ENCODE measurements around the gene FAM168B. TPM values are rescaled to one million over a fixed set of nuclear protein-coding genes. Genes with fewer than 3 reads are reported as not detected.

The FAM168B gene
- total and polyA plus RNA-seq, 10 of the 15 experiments (the other 5 are each of a cell fraction or from before 2014, with no cell fraction given) = 3.5 to 77.3 (median 45.9) TPM

DNA sequence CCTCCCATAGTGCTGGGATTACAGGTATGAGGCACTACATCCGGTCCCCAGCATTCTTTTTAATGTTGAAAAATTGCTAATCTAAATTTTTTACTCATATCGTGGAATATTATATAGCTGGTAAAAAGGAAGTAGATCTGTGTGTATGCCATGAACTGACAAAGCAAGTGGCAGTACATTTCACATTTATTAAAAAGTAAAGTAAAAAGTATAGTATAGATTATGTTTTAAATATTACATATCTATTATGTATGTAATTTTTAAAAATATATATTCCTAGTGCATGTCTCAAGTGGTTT is 37.0 kb upstream of the FAM168B start:
- FAIRE-seq = no peak
- CTCF ChIA-PET = no interaction called here
- no TSS peak for BruUV-seq (replicated peaks)
- H4K20me1 ChIP-seq (ENCODE audit: control insufficient read depth, insufficient read depth) = no peaks in the 10 kb centered on the region
- intact Hi-C loops (cut with micrococcal nuclease; ENCODE audit: unreplicated experiment) (no loop called here), in situ Hi-C loops (cut with MboI) (no loop called here)
- POLR2A ChIA-PET = no interaction called here
- WGBS (ENCODE audit: insufficient coverage, insufficient replicate concordance, low lambda C conversion rate, missing lambda C conversion rate) = 100% methylated on average over 2 of the region's 2 CpGs
- no peak overlapping the region for H3K4me3 ChIP-seq
- DNase-seq (ENCODE audit: low read depth, low spot score) = no peak
- H3K4me2 ChIP-seq (ENCODE audit: control insufficient read depth, insufficient read depth) = no peak overlapping the region
- no peaks in the 10 kb centered on the region; the same call in 1 of the 2 replicates for H3K4me1 ChIP-seq (ENCODE audit: control insufficient read depth, insufficient read depth, low read length)
- H3K79me2 ChIP-seq (ENCODE audit: control insufficient read depth, insufficient read depth, low read length) = no peaks in the 10 kb centered on the region
- no peak overlapping the region for H3K9ac ChIP-seq (ENCODE audit: control insufficient read depth, insufficient read depth, low read length)
- peaks cover 22 to 31% of the 10 kb centered on the region in 2 experiments for H3K36me3 ChIP-seq (ENCODE audit: control insufficient read depth in 2 of 2, insufficient read depth in 2 of 2, low read length in 1 of 2)
- ATAC-seq = no peak
- no peak overlapping the region for H2AFZ ChIP-seq (ENCODE audit: control insufficient read depth, low read depth, low read length)
- RAD21 ChIA-PET (ENCODE audit: unreplicated experiment) = interaction anchor here (1.3 kb wide), 1 partner anchor 37 kb away, joined by 4 read pairs; the partner anchor contains the start of gene FAM168B
- SMC1A ChIA-PET (ENCODE audit: uncharacterized antibody, unreplicated experiment) = no interaction called here
- no peak overlapping the region for H3K27ac ChIP-seq (ENCODE audit: control insufficient read depth, insufficient read depth)
- TF ChIP-seq, protein P1, sequence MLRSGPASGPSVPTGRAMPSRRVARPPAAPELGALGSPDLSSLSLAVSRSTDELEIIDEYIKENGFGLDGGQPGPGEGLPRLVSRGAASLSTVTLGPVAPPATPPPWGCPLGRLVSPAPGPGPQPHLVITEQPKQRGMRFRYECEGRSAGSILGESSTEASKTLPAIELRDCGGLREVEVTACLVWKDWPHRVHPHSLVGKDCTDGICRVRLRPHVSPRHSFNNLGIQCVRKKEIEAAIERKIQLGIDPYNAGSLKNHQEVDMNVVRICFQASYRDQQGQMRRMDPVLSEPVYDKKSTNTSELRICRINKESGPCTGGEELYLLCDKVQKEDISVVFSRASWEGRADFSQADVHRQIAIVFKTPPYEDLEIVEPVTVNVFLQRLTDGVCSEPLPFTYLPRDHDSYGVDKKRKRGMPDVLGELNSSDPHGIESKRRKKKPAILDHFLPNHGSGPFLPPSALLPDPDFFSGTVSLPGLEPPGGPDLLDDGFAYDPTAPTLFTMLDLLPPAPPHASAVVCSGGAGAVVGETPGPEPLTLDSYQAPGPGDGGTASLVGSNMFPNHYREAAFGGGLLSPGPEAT (IDR thresholded peaks at IDR 0.05; ENCODE audit: low read depth) = no peak
- no peak for TF ChIP-seq HDAC2 (IDR thresholded peaks at IDR 0.05)
- no peak for TF ChIP-seq ZBED1 (IDR thresholded peaks at IDR 0.05; ENCODE audit: borderline replicate concordance)
- TF ChIP-seq, protein P2, sequence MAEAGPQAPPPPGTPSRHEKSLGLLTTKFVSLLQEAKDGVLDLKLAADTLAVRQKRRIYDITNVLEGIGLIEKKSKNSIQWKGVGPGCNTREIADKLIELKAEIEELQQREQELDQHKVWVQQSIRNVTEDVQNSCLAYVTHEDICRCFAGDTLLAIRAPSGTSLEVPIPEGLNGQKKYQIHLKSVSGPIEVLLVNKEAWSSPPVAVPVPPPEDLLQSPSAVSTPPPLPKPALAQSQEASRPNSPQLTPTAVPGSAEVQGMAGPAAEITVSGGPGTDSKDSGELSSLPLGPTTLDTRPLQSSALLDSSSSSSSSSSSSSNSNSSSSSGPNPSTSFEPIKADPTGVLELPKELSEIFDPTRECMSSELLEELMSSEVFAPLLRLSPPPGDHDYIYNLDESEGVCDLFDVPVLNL (IDR thresholded peaks at IDR 0.05; ENCODE audit: low read depth, low read length) = no peak
- TF ChIP-seq ZNF274 (IDR thresholded peaks at IDR 0.05; ENCODE audit: insufficient read depth, insufficient read length) = no peak
- TF ChIP-seq MYB (IDR thresholded peaks at IDR 0.05; ENCODE audit: borderline replicate concordance, low read depth, low read length) = no peak
- TF ChIP-seq, protein P3, sequence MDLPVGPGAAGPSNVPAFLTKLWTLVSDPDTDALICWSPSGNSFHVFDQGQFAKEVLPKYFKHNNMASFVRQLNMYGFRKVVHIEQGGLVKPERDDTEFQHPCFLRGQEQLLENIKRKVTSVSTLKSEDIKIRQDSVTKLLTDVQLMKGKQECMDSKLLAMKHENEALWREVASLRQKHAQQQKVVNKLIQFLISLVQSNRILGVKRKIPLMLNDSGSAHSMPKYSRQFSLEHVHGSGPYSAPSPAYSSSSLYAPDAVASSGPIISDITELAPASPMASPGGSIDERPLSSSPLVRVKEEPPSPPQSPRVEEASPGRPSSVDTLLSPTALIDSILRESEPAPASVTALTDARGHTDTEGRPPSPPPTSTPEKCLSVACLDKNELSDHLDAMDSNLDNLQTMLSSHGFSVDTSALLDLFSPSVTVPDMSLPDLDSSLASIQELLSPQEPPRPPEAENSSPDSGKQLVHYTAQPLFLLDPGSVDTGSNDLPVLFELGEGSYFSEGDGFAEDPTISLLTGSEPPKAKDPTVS (IDR thresholded peaks at IDR 0.05; ENCODE audit: low read depth, low read length) = no peak
- no peaks in the 10 kb centered on the region for H3K9me3 ChIP-seq (replicated peaks; ENCODE audit: control insufficient read depth, insufficient read depth, low read length)
- H3K27me3 ChIP-seq (replicated peaks in 1 of 2; ENCODE audit: control insufficient read depth in 2 of 2, insufficient read depth in 2 of 2, low read length in 1 of 2) = no peaks in the 10 kb centered on the region
